IMR-90 (cell line): ENCODE results near the gene GARIN5A. TPM values are rescaled to one million over a fixed set of nuclear protein-coding genes. Genes with fewer than 3 reads are reported as not detected.

Experiments
- ATAC-seq: fragments of 200-7000 bp; cut with Tn5 transposase; 2 replicates; pipeline ENCODE4 v1.9.1; 2020; ENCODE audit warnings: low read depth, mild to moderate bottlenecking, moderate library complexity
- BruUV-seq: library from RNA; stranded (reverse); fragments of 400-500 nt; replicated peaks from 2 replicates; lab custom pipeline; 2021; lab: Mats Ljungman, UMichigan
- CTCF ChIA-PET: fragments of 300-600 bp; formaldehyde crosslinking; extraction: SDS; loops from one replicate; lab custom pipeline; 2021; ENCODE audit warnings: antibody characterized with exemption; lab: Yijun Ruan, JAX
- POLR2A ChIA-PET: fragments of 300-600 bp; sonication (Branson Sonifier 250); formaldehyde crosslinking; loops from one replicate; lab custom pipeline; 2022; ENCODE audit warnings: antibody characterized with exemption; ENCODE audit not compliant: unreplicated experiment; lab: Charles Lee
- DNase-seq: peaks from one replicate; pipeline ENCODE4 v3.0.0; 2013
- H2AFZ ChIP-seq: replicated peaks from 2 replicates; pipeline ENCODE3; 2013; ENCODE audit warnings: low read length, mild to moderate bottlenecking; ENCODE audit not compliant: poor library complexity
- H2AK5ac ChIP-seq: 2 replicates; pipeline ENCODE4 v1.6.1; 2013; ENCODE audit warnings: low read depth, low read length, inconsistent platforms
- H2AK9ac ChIP-seq: replicated peaks from 2 replicates; pipeline ENCODE3; 2013; ENCODE audit warnings: mild to moderate bottlenecking, low read depth, low read length, moderate library complexity; ENCODE audit not compliant: poor library complexity
- H2BK120ac ChIP-seq: 2 replicates; pipeline ENCODE4 v1.6.1; 2013; ENCODE audit warnings: low read depth, low read length, inconsistent platforms
- H2BK15ac ChIP-seq: 3 replicates; pipeline ENCODE4 v1.6.1; 2013; ENCODE audit warnings: low read depth, low read length, inconsistent platforms
- H2BK20ac ChIP-seq: 2 replicates; pipeline ENCODE4 v1.6.1; 2013; ENCODE audit warnings: low read depth, mild to moderate bottlenecking, inconsistent platforms, low read length, moderate library complexity
- H2BK5ac ChIP-seq: 2 replicates; pipeline ENCODE4 v1.6.1; 2013; ENCODE audit warnings: mild to moderate bottlenecking, low read depth, low read length, inconsistent platforms; ENCODE audit not compliant: poor library complexity, severe bottlenecking
- H3K14ac ChIP-seq: replicated peaks from 2 replicates; pipeline ENCODE4 v1.6.1; 2013; ENCODE audit warnings: low read depth, low read length, inconsistent platforms
- H3K18ac ChIP-seq: 2 replicates; pipeline ENCODE4 v1.6.1; 2013; ENCODE audit warnings: low read depth, low read length, control low read depth
- H3K23ac ChIP-seq: 2 replicates; pipeline ENCODE4 v1.6.1; 2013; ENCODE audit warnings: low read depth, low read length, inconsistent platforms
- H3K27ac ChIP-seq: 2 replicates; pipeline ENCODE4 v1.5.1; 2013; ENCODE audit warnings: mild to moderate bottlenecking, control low read depth, low read length; ENCODE audit not compliant: insufficient read depth
- H3K27me3 ChIP-seq: 2 replicates; pipeline ENCODE4 v1.6.1; 2013; ENCODE audit warnings: low read length; ENCODE audit not compliant: control insufficient read depth, insufficient read depth
- H3K36me3 ChIP-seq: 2 replicates; pipeline ENCODE4 v1.6.1; 2013; ENCODE audit warnings: low read length, mixed read lengths; ENCODE audit not compliant: control insufficient read depth, insufficient read depth
- H3K4ac ChIP-seq: 2 replicates; pipeline ENCODE4 v1.6.1; 2013; ENCODE audit warnings: low read depth, low read length, inconsistent platforms
- H3K4me1 ChIP-seq: 2 replicates; pipeline ENCODE4 v1.6.1; 2013; ENCODE audit warnings: low read length, mixed read lengths; ENCODE audit not compliant: control insufficient read depth, insufficient read depth
- H3K4me2 ChIP-seq: 2 replicates; pipeline ENCODE4 v1.6.1; 2013; ENCODE audit warnings: low read depth, mild to moderate bottlenecking, control low read depth, low read length, moderate library complexity
- H3K4me3 ChIP-seq: 2 replicates; pipeline ENCODE4 v1.5.1; 2013; ENCODE audit warnings: low read depth, mild to moderate bottlenecking, control low read depth, low read length, moderate library complexity; ENCODE audit not compliant: insufficient read depth
- H3K56ac ChIP-seq: 2 replicates; pipeline ENCODE4 v1.6.1; 2013; ENCODE audit warnings: low read length, inconsistent platforms; ENCODE audit not compliant: insufficient read depth; ENCODE audit errors: extremely low read depth
- H3K79me1 ChIP-seq, 2 experiments: 2 replicates each; pipeline ENCODE4 v1.6.1; 2013; ENCODE audit warnings: low read length in 2 of 2, inconsistent platforms in 1 of 2, low read depth in 1 of 2
- H3K9ac ChIP-seq: 2 replicates; pipeline ENCODE4 v1.6.1; 2013; ENCODE audit warnings: low read depth, low read length, control low read depth
- H3K9me1 ChIP-seq: 2 replicates; pipeline ENCODE4 v1.6.1; 2013; ENCODE audit warnings: low read length, inconsistent platforms; ENCODE audit not compliant: insufficient read depth
- H3K9me3 ChIP-seq: 2 replicates; pipeline ENCODE4 v1.6.1; 2013; ENCODE audit warnings: low read length; ENCODE audit not compliant: control insufficient read depth, insufficient read depth
- H4K20me1 ChIP-seq: 2 replicates; pipeline ENCODE4 v1.6.1; 2013; ENCODE audit warnings: low read length, inconsistent platforms; ENCODE audit not compliant: insufficient read depth
- H4K5ac ChIP-seq: 2 replicates; pipeline ENCODE4 v1.6.1; 2013; ENCODE audit warnings: mild to moderate bottlenecking, low read depth, low read length, control low read depth
- H4K8ac ChIP-seq, 2 experiments: 2 replicates each; pipeline ENCODE4 v1.6.1; 2013; ENCODE audit warnings: low read depth in 2 of 2, low read length in 2 of 2, control low read depth in 1 of 2, inconsistent platforms in 1 of 2
- H4K91ac ChIP-seq: 2 replicates; pipeline ENCODE4 v1.6.1; 2013; ENCODE audit warnings: low read depth, low read length, inconsistent platforms; ENCODE audit not compliant: insufficient read depth
- RCOR1 ChIP-seq: IDR thresholded peaks from 2 replicates; pipeline ENCODE4 v1.6.1; 2012; ENCODE audit warnings: mild to moderate bottlenecking, low read length, improper control_type of control experiment; ENCODE audit not compliant: insufficient replicate concordance
- WGBS, 2 experiments: methylation state at CpG; one replicate each; pipeline versions ENCODE4 v1.1.5 to v1.1.7; 2013; ENCODE audit warnings: missing lambda C conversion rate in 2 of 2; ENCODE audit not compliant: insufficient read length in 1 of 2; ENCODE audit errors: extremely low coverage in 2 of 2; 5-methylcytosine and 5-hydroxymethylcytosine counted together
- dilution Hi-C: fragments of 300-500 bp; cut with HindIII; formaldehyde crosslinking; loops from one replicate; pipeline ENCODE4 v1.14.3; 2018; ENCODE audit warnings: low sequenced_read_pairs; ENCODE audit not compliant: unreplicated experiment
- in situ Hi-C: fragments of 300-500 bp; cut with MboI; formaldehyde crosslinking; loops from 3 replicates; pipeline ENCODE4 v1.14.3; 2019; ENCODE audit warnings: low sequenced_read_pairs, inconsistent platforms, mixed read lengths
- intact Hi-C: fragments of 100-400 bp; cut with micrococcal nuclease; formaldehyde crosslinking; loops from 2 replicates; pipeline ENCODE4 v1.10.0; 2022
- polyA plus RNA-seq, 3 experiments: library from polyadenylated mRNA; depleted of rRNA; stranded (reverse); fragments of >200 nt; gene quantifications; 2 replicates each; pipeline ENCODE4 v1.2.3, GENCODE V29; 2012; ENCODE audit warnings: low replicate concordance in 1 of 3
- total RNA-seq: library from RNA; depleted of rRNA; stranded (reverse); fragments of >200 nt; gene quantifications from 2 replicates; pipeline ENCODE4 v1.2.3, GENCODE V29; 2012

Gene GARIN5A
- total and polyA plus RNA-seq, 2 of the 4 experiments (the other 2 are of a cell fraction), result 0.53 TPM; not detected in 1

DNA sequence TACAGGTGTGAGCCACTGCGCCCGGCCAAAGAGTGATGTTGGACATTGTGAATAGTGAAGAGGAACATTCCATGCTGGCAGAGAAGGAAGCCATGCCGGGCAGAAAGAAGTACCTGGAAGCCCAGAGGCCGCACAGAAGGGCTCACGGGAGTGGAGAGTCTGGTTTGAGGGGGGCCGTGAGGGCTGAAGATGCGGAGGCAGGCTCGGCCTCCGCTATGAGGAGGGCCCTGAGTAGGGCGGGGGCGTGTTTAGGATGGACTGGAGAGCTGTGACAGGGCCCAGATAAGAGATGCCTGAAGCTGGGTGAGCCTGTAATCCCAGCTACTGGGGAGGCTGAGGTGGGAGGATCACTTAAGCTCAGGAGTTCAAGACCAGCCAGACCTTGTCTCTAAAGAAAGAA lies 32.7 kb upstream of the GARIN5A start:
- WGBS, 2 experiments, result 99% methylated on average over 5 of the region's 11 CpGs; no CpG with 5 or more reads in 1 of the 2 experiments
- H3K4ac ChIP-seq, result no peak overlapping the region
- ATAC-seq, result no peak
- H2BK20ac ChIP-seq, result no peak overlapping the region
- no peak for DNase-seq
- H4K8ac ChIP-seq, result no peak overlapping the region
- TF ChIP-seq RCOR1, result no peak
- no peak overlapping the region for H3K4me3 ChIP-seq
- no peak overlapping the region for H3K9ac ChIP-seq
- H3K4me1 ChIP-seq, result peaks cover 3% of the 10 kb centered on the region
- H3K23ac ChIP-seq, result no peak overlapping the region
- H3K27ac ChIP-seq, result no peak overlapping the region
- H2BK15ac ChIP-seq, result no peak overlapping the region
- no peak overlapping the region for H2BK5ac ChIP-seq
- H2AK5ac ChIP-seq, result no peak overlapping the region
- no peak overlapping the region for H4K91ac ChIP-seq
- H3K9me3 ChIP-seq, result no peaks in the 10 kb centered on the region
- in situ Hi-C loops (no loop called here), dilution Hi-C loops (no loop called here), intact Hi-C loops (no loop called here)
- H3K27me3 ChIP-seq, result no peaks in the 10 kb centered on the region
- no peak overlapping the region for H3K56ac ChIP-seq
- H3K14ac ChIP-seq, result no peak overlapping the region
- no peak overlapping the region for H4K5ac ChIP-seq
- CTCF ChIA-PET, result no interaction called here
- no peak overlapping the region for H2BK120ac ChIP-seq
- BruUV-seq, result no TSS peak
- no peaks in the 10 kb centered on the region for H4K20me1 ChIP-seq
- H3K18ac ChIP-seq, result no peak overlapping the region
- no peak overlapping the region for H2AK9ac ChIP-seq
- H3K9me1 ChIP-seq, result no peaks in the 10 kb centered on the region; the same call in 1 of the 2 replicates
- peaks cover 3% of the 10 kb centered on the region; the same call in 1 of the 2 replicates for H3K36me3 ChIP-seq
- no peak overlapping the region for H3K4me2 ChIP-seq
- POLR2A ChIA-PET, result no interaction called here
- peaks cover 5 to 10% of the 10 kb centered on the region in 2 experiments; a peak in 3 of 4 replicates for H3K79me1 ChIP-seq
- no peak overlapping the region for H2AFZ ChIP-seq
